GM18951 (cell line): Measurements from ENCODE around the gene CHRM5.
A peak's percentile ranks its signal among the peaks of the same experiment; 100 is the strongest.
"Not testable (repeated sequence)": the region's sequence is repeated elsewhere in the genome, so short reads cannot be mapped to it uniquely, and the experiment has no call there.

ENCODE experiments used
- POLR2A ChIP-seq: IDR thresholded peaks from 4 replicates; pipeline ENCODE4 v1.6.1; 2011; ENCODE audit warnings: mild to moderate bottlenecking; ENCODE audit not compliant: insufficient read length, insufficient read depth; ENCODE audit errors: extremely low read depth
- in situ Hi-C: fragments of 300-500 bp; cut with MboI; formaldehyde crosslinking; loops from one replicate; pipeline ENCODE4 v1.12.0; 2022; ENCODE audit warnings: low sequenced_read_pairs, mixed read lengths, inconsistent platforms; ENCODE audit not compliant: unreplicated experiment

CHRM5 gene

GRCh38 chr15:34011481-34011880, 43.2 kb downstream of the CHRM5 start:
- in situ Hi-C loops, result no loop called here
- no peak for TF ChIP-seq POLR2A

- no peak for TF ChIP-seq POLR2A
- in situ Hi-C loops, result no loop called here
These were observed 44.2 kb downstream of the CHRM5 start for GRCh38 chr15:34012461-34013028.

DNA sequence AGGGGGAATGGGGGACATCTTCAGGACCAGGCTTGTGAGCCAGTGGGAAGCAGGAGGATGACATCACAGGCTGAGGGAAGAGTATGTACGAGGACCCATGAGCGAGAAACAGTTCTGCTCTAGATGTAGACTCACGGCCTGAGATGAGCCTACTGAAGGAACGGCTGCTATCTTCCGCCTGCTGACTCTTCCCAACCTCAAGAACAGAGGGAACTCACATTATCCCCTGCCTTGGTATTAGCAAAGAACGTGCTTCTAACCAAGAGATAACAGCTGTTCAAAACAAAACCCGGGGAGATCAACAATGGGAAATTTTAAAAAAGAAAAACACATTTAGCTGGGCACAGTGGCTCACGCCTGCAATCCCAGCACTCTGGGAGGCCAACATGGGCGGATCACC, 45.4 kb downstream of the CHRM5 start:
- no peak for TF ChIP-seq POLR2A
- in situ Hi-C loops, result no loop called here

DNA sequence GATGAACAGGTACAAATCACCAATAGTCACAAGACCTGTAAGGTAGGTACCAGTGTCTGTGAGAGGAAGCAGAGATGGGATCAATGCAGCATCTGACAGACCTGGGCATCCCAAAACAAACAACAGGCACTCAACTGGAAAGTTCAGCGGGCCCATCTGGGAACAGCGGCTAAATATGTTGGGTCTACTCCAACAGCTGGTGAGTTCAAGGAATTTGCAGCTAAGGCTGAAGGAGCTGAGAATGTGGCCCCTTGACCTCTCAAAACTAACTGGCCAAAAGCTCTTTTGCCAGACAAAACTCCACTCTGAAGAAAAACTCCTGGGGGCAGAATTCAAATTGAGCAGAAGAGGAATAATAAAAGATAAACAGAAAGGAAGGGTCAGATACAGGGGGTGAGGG, 46.3 kb downstream of the CHRM5 start:
- TF ChIP-seq POLR2A, result no peak
- in situ Hi-C loops, result no loop called here

- no peak for TF ChIP-seq POLR2A
- in situ Hi-C loops, result no loop called here
These were observed 49.8 kb downstream of the CHRM5 start for GRCh38 chr15:34018021-34018645.

GRCh38 chr15:34018738-34019137, 50.4 kb downstream of the CHRM5 start:
- in situ Hi-C loops, result not testable (repeated sequence)

DNA sequence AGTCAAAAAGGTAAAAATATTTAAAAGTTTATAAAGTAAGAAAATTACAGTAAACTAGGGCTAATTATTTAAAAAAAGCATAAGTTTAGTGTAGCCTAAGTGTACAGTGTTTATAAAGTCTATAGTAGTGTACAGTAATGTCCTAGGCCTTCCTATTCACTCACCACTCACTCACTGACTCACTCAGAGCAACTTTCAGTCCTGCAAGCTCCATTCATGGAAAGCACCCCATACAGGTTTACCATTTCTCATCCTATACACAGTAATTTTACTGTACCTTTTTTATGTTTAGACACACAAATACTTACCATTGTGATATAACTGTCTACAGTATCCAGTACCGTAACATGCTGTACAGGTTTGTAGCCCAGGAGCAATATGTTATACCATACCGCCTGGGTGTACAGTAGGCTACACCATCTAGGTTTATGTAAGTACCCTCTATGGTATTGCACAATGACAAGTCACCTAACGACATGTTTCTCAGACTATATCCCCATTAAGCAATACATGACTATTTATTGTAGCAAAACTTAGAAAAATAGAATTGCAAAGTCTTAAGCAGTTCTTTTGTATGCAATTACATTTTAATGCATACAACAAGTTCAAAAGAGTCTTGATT, 51.2 kb downstream of the CHRM5 start:
- no peak for TF ChIP-seq POLR2A
- in situ Hi-C loops, result no loop called here

DNA sequence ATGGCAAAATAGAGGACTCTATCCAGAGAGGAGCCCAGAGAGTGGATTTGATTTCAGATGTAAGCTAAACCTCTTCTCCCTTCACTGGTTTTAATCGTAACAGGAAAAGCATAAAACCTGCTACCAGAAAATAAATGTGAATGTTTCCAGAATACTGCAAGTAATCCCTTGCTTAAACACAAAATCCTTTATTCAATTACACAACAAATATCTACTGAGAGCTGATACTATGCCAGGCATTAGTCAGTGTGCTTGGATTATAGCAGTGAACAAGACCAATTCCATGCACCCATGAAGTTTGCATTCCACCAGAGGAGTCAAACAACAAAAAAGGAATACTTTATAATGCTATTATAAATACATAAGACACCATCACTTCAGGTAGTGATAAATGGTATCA, 55.6 kb downstream of the CHRM5 start:
- no peak for TF ChIP-seq POLR2A
- in situ Hi-C loops, result no loop called here

DNA sequence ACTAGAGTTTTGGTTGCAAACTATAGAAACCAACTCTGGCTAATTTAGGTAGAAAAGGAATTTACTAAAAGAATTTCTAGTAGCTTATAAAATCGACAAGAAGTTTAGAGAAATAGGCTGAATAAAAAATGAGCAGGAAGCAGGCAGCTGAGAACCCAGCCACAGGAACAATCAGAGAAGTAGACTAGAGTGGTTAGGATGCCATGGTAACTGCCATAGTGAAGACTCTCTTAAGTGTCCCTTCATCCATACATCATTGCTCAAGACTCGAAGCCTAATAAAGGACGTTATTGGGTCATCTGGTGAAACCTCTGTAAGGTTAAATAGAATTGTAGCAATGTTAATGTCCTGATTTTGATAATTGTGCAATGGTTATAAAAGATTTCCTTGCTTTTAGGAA, 57.0 kb downstream of the CHRM5 start:
- in situ Hi-C loops, result no loop called here
- TF ChIP-seq POLR2A, result no peak

DNA sequence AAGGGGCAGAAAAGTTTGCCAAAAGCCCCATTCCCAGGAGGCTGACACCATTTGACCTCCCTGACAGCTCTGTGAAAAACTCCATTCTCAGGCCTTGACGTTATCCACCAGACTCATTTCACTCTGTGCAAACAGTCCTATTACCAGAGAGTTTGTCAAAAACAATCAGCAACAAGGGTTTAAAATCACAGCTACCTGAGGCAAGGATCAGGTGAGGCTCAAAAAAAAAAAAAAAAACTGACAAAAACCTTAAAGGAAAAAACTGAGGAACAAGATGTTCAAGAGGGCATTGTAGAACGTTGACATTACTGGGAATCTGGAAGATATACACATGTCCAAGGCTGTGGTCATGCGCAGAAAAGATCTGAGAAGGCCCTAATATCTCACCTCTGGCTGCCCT, 59.3 kb downstream of the CHRM5 start:
- in situ Hi-C loops, result no loop called here
- no peak for TF ChIP-seq POLR2A

DNA sequence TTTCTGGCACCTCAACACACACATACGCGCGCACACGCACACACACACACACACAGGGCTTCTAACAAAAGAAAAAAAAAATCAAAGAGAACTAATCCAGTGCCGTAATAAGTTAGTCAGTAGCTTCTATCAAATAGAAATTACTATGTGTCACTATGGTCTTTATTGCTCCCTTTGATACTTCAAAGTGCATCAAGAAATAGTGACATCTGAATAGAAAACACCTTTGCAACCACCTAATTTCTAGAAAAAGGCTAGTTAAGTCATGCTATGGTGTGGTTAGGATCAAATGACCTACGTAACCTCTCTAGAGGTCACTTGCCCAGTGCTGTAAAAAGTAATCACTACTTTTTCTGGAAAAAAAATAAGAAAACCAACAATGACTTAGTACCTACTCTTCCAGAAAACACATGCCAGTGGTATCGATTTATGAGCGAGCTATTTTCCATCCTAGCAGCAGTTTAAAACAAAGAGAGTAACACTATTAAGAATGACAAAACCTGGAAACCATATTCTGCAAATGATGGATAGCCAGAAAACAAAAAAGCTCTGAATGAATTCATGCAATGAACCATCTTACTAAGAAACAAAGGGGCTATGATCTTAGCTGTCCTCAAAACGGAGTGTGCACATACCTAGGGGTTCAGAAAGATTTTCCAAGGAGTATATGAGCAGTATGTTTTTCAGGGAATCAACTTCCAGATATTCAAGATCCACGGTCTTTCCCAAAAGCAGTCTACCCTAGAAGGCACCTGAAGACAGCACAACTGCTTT, 63.9 kb downstream of the CHRM5 start:
- in situ Hi-C loops, result no loop called here
- no peak for TF ChIP-seq POLR2A

DNA sequence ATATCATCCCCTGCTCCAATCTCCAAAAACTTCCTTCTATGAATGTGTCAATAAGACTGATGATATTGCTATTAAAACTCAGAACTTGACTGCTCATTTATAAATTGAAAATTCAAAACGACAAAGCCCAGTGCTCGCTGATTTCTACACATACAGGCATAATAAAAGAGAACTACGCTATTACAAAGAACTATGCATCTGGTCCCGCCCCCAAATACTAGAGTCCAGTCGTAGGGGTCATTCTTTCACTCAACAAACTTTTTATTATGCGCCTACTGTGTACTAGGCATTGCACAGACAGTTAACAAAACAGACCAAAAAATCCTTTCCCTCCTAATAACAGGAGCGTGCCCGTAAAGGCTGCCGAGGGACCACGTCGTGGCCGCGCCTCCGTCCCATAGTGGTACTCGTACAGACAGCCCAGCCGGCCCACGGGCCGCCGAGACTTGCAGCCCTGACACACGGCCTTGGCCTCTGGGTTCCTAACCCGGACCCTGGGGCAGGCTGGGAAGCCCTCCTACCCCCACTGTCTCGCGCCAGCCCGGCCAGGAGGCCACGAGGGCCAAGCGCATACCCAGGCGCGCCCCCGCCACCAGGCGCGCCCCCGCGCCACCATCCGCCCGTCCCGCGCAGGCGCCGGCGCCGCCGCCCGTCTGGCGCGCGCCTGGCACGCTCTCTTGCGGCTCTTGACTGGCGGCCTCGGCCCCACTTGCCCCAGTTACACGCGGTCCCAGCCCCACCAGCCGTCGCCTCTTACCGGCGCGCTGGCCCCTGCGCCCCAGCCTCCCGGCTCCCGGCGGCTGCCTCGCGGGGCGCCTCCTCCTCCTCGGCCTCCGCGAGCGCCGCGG, 70.0 kb downstream of the CHRM5 start:
- TF ChIP-seq POLR2A, result peak; percentile 91
- in situ Hi-C loops, result no loop called here
